DMS153 (cell line): ENCODE data around the gene GARIN5A.
"Not testable (repeated sequence)": the region's sequence is repeated elsewhere in the genome, so short reads cannot be mapped to it uniquely, and the experiment has no call there.

Experiments used
- DNase-seq: peaks from one replicate; lab custom pipeline; 2025; lab: John Stamatoyannopoulos, UW

GARIN5A gene

DNA sequence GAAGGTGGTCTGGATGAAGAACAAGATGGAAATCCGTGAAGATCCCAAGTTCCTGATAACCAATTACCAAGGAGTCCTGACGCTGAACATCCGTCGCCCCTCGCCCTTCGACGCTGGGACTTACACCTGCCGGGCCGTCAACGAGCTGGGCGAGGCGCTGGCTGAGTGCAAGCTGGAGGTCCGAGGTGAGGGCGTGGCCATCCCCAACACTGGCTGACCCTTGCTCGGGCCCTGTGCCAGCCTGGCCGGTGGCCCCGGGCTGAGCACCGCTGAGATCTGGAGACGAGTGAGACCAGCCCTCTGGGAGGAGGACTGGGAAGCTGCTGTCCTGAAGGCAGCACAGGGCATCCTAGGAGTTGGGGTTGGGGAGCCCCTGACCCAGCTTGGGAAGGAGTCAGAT is 12.3 kb downstream of the GARIN5A start:
- DNase-seq, result no peak

DNA sequence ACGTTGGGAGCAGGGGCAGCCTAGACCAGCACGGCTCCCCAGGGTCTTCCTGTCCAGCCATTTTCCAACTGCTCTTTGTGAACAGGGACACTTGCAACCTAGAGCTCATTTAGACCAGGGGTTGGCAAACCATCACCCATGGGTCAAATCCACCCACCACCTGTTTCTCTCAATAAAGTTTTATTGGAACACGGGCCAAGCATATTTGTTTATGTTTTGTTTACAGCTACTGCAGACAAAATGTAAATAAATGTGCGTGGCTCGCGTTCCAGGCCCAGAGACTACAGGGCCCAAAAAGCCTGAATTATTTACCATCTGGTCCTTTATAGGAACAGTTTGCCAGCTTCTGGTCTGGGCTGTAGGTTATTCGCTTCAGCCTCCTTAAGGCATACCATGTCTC is 13.7 kb downstream of the GARIN5A start:
- DNase-seq, result no peak

DNA sequence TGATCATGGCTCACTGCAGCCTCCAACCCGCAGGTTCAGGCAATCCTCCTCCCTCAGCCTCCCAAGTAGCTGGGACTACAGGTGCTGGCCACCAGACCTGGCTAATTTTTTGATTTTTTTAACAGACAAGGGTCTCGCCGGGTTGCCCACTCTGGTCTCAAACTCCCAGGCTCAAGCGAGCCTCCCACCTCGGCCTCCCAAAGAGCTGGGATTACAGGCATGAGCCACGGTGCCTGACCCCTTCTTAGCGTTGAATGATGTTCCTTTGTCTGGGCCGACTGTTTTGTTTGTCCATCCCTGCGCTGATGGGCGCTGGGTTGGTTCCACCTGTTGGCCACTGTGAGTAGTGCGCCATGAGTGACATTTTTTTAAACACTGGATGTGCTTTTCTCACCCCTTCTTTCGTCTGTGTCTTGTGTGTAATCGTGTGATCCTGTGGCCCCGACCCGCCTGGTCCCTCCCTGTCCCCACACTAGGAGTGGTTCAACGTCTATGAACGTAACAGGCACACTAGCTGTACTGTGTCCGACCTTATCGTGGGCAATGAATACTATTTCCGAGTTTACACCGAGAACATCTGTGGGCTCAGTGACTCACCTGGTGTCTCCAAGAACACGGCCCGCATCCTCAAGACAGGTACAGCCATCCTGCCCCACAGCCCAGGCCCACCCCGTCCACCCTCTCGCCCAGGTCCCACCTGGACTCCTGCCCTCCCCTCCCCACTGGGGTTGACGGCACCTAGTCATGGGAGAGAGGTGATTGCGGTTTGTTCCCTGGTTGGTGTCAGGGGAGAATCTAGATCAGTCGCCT is 15.4 kb downstream of the GARIN5A start:
- DNase-seq, result peak; percentile 53

DNA sequence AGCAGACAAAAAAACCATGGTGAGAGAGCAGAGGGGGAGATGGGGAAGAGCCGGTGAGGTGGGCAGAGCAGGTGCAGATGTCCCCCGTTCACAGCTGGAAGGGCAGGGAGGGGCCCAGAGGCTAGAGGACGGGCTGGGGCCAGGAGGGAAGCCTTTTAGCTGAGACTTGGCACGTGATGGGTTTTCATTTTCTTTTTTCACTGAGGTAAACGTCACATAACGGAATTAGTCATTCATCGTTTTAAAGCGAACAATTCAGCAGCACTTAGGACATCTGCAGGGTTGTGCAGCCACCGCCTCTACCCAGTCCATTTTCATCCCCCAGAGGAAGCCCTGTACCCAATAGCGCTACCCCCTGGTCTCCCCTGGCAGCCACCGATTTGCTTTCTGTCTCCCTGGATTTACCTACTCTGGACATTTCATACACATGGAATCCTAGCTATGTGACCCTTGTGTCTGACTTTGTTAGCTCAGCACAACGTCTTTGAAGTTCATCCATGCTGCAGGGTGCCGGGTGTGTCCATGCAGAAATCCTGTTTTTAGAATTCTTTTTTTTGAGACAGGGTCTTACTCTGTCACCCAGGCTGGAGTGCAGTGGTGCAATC is 16.4 kb downstream of the GARIN5A start:
- DNase-seq, result no peak

DNA sequence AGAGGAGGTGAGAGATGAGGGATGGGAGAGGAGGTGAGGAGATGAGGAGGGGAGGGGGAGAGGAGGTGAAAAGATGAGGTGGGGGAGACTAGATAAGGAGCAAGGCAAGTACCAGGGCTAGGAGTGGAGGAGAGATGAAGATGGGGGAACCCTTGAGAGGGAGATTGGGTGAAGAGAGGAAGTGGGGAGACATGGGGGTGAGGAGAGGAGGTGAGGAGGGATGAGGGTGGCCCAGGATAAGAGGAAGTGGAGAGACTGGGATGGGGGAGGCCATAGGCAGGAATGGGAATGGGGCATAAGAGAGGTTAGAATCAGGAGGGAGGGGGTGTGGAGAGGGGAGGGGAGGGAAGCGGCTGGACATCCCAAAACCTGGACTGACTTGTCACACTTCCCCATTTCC is 17.0 kb downstream of the GARIN5A start:
- no peak for DNase-seq

DNA sequence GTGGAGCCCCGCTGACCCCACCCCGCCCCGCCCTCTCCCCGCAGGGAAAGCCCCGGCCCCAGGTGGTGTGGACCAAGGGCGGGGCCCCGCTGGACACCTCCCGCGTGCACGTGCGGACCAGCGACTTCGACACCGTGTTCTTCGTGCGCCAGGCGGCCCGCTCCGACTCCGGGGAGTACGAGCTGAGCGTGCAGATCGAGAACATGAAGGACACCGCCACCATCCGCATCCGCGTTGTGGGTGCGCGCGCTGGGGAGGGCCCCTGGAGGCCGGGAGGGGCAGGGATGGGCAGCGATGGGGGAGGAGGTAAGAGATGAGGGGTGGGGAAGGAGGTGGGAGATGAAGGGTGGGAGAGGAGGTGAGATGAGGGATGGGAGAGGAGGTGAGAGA is 17.6 kb downstream of the GARIN5A start:
- DNase-seq, result no peak

DNA sequence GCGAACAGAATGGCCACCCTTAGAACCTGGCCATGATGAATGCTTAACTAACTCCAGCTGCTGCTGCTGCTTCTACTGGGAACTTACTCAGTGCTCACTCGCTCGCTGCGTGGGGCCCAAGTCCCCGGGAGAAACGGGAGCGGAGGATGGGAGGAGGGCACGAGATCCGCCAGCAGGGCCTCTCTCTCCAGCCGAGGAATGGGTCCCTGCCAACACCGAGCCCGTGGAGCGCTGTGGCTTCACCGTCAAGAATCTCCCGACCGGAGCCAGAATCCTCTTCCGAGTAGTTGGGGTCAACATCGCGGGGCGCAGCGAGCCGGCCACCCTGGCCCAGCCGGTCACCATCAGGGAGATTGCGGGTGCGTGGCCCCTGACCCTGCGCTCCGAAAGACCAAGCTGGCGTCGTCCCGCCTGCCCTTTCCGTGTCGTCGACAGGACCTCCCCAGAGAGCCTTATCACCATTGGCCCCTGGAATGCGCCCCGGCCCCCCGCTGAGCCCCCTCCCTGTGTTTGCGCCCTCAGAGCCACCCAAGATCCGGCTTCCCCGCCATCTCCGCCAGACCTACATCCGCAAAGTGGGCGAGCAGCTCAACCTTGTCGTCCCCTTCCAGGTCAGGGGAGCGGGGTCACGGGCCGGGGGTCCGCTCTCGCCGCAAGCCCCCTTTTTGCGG is 18.1 kb downstream of the GARIN5A start:
- no peak for DNase-seq

DNA sequence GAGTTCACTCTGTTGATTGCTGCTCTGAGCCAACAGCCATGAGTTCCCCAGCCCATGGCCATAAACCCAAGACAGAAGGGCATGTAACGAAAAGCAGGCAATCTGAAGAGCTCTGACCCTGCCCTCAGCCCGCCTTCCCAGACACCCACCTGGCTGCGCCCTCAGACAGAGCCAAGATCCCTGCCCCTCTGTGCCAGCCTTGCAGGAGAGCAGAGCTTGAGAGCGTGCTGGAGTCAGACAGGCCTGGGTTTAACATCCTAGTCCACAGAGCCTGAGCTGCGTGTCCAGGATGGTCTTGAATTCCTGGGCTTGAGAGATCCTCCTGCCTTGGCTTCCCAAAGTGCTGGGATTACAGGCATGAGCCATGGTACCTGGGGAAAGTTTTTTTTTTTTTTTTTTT is 19.3 kb downstream of the GARIN5A start:
- no peak for DNase-seq

DNA sequence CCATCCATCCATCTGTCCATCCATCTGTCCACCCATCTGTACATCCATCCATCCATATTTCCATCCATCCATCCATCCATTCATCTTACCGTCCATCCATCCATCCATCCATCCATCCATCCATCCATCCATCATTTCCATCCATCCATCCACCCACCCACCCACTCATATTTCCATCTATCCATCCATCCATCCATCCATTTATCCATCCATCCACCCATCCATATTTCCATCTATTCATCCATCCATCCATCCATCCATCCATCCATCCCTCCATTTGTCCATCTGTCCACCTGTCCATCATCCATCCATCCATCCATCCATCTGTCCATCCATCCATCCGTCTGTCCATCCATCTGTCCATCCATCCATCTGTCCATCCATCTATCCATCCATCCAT is 20.7 kb downstream of the GARIN5A start:
- no peak for DNase-seq

DNA sequence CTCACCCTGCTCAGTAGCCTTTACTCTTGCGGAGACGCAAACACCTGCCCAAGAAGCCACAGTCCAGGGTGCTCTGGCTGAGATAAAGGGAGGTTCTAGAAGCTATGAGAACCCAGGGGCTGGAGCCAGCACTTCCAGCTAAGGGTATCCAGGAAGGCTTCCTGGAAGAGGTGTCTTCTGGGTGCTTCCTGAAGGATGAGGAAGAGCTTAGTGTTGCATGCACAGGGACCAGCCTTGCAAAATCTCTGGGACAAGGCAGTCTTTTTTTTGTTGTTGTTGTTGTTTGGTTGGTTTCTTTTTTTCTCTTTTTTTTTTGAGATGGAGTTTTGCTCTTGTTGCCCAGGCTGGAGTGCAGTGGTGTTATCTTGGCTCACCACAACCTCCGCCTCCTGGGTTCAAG is 23.4 kb downstream of the GARIN5A start:
- no peak for DNase-seq

DNA sequence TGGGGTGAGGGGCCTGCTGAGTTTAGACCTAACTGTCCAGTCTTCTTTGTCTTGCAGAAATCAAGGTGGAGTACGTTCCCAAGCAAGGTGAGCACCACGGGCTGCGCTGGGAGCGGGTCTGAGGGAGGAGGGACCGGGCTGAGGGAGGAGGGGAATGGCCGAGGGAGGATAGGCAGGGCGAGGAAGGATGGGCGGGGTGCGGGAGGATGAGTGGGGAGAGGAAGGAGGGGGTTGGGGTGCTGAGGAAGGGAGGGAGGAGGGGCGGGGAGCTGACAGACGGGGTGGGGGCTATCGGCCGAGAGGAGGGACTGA is 25.5 kb downstream of the GARIN5A start:
- no peak for DNase-seq

DNA sequence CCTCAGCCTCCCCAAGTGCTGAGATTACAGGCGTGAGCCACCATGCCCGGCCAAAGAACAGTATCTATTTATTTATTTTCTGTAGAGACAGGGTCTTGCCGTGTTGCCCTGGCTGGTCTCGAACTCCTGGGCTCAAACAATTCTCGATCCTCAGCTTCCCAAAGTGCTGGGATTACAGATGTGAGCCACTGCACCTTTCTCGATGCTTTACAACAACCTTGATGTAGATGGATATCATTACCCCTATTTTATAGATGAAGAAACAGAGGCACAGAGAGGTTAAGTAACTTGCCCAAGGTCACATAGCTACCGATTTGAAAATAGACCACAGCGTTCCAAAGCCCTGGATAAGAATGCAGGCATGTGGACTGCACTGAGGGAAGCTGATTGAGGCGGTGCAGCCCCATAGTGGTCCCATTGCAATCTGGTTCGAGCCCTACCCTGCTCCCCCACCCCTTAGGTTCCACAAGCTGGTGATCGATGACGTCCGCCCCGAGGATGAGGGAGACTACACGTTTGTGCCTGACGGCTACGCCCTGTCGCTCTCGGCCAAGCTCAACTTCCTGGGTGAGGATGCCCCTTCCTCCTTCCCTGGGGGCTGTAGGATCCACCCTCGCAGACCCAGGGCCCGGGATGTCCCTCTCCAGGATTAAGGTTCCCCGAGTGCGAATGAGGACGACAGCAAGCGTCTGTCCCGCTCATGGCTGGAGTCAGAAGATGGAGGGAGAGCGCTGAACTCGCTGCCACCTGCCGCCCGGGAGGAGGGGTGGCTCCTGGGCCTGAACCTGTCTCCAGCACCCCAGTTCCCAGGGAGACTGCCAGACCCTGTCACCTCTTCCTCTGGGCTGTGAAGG is 26.1 kb downstream of the GARIN5A start:
- no peak for DNase-seq

DNA sequence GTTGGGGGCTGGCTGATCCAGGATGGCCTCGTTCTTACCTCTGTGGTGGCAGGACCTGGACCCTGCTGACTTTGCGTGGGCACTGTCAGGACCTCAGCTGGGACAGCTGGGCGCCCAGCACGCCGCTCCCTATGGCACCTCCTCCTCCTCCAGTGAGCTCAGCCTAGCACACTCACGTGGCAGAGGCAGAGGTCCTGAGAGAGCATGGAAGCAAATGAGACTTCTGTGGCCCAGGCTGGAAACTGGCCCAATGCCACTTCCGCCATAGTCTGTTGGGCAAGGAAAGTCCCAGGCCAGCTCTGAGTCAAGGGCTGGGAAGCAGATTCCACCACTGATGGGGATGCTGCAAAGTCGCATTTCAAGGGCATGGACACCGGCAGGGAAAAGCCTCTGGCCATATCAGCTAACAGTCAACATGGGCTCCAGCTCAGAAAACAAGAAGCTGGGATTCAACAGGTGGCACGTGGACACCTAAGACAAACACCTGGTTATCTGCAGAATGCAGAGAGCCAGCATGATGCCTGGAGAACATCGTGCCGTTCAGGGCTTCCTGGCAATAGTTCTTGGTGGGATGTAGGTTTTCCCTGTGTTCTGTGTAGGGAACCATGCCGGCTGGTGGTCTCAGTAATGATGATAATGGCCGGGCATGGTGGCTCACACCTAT is 27.3 kb downstream of the GARIN5A start:
- no peak for DNase-seq

DNA sequence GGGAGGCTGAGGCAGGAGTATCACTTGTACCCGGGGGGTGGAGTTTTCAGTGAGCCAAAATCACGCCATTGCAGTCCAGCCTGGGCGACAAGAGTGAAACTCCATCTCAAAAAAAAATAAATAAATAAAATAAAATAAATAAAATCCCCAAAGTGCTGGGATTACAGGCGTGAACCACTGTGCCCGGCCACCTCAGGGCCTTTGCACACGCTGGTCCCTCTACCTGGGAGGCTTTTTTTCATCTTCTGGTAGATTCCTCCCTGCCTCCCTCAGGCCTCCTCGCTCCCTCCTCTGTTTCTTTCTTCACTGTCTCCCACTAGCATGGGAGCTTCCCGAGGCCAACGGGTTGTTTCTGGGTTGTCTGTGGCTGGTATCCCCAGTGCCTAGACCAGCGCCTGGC is 28.9 kb downstream of the GARIN5A start:
- no peak for DNase-seq

DNA sequence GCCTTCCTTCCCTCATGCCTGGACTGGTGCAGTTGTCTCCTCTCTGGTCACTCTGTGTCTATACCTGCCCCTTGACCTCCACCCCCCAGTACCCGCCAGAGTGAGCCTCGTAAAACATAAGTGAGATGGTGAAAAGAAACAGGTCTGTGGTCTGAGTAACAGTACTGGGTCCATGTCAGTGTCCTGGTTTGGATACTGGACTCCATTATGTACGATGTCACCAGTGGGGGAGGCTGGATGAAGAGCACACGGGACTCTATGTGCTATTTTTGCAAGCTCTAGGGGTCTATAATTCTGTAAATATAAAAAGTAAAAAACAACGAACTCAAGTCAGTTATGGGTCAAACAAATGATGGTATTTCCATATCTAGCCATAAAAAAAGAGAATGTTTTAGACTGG is 29.6 kb downstream of the GARIN5A start:
- no peak for DNase-seq

DNA sequence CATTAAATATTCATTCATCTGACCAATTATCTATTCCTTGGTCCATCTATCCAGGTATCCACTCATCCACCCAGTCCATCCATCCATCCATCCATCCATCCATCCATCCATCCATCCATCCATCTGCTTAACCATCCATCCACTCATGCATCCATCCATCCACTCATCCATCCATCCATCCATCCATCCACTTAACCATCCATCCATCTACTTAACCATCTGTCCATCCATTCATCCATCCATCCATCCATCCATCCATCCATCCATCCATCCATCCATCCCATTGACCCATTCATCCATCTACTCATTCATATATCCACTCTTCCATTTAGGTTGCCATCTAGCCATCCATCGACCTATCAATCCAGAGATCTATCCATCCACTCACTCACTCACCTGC is 32.6 kb downstream of the GARIN5A start:
- DNase-seq, result no peak

DNA sequence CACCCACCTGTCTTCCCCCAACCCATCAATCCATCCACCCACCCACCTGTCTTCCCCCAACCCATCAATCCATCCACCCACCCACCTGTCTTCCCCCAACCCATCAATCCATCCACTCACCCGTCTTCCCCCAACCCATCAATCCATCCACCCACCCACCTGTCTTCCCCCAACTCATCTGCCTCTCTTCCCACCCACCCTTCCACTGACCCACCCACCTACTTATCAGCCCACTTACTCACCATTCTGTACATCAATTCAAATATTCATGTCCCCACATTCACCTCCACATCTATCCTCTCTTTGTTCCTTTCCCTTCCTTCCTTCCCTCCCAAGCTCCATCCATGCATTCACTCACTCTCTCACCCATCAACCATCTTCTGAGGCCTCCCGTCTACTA is 37.5 kb downstream of the GARIN5A start:
- not testable (repeated sequence) for DNase-seq

DNA sequence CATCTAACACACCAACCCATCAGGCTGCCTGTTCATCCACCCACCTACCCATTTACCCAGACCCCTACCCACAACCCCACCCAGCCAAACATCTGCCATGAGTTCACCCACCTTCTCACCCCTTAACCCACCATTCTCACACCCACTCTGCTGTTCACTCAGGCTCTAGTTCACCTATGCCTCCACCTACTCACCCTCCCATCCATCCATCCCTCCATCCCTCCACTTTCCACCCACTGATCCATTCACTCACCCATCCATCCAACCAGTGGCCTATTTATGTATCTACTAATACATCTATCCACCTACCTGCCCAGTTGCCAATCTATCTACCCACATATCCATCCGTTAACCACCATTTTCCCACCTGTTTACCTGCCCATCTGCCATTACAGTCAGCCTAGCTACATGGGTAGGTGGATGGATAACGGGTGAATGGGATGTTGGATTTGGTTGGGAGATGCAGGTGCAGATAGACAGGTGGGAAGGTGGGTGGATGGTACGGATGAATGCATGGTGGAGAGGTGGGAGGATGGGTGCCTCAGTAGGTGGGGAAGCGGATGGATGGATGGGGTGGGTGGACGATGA is 38.7 kb downstream of the GARIN5A start:
- DNase-seq, result no peak

DNA sequence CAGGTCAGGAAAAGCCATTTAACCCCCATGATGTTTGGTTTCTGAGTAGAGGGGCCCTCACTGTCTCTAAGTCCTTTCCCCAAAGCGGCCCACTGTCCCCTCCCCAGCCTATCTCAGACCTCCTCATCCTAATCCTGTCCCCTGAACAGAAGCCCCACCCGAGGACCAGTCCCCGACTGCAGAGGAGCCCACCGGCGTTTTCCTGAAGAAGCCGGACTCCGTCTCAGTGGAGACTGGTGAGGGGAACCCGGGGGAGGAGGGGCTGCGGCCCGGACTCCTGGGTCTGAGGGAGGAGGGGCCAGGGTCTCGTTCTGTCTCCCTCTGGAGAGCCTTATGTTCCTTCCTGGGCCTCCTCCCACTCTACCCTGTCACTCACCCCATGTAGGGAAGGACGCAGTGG is 41.0 kb downstream of the GARIN5A start:
- no peak for DNase-seq

DNA sequence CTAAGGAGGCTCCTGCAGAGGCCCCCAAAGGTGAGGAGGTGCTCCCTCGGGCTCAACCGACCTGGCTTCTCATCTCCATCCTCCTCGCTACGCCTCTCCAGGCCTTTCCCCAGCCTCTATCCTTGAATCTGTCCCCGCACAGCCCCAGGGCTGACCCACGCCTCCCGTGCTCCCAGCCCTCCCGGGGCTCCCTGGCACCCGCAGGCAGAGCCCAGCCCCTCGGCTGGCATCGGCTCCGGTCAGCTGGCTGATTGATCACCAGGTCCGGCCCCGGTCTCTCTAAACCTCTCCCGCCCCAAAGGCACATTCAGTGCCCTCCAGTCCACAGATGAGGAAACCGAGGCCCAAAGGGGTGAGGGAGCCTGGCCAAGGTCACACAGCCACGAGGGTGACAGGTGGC is 41.4 kb downstream of the GARIN5A start:
- no peak for DNase-seq

DNA sequence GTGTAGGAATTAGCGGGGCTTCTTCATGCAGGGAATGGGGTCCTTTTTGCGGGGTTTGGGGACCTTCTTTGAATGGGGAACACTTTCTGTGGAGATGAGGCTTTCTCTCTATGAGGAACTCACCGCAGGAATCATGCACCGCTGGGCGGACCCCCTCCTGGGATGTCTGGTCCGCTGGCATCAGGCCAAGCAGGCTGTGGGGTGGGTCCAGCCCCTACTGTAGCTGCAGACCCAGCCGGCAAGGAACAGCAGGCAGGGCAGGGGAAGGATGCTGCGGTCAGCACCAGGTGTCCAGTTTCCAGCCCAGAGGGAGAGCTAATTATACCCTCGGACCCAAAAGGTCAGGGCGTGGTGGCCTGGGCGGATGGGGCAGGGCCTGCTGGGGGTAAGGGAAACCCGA is 42.1 kb downstream of the GARIN5A start:
- no peak for DNase-seq
